ENCODE results near the gene ADGRG6.

ADGRG6 gene

DNA sequence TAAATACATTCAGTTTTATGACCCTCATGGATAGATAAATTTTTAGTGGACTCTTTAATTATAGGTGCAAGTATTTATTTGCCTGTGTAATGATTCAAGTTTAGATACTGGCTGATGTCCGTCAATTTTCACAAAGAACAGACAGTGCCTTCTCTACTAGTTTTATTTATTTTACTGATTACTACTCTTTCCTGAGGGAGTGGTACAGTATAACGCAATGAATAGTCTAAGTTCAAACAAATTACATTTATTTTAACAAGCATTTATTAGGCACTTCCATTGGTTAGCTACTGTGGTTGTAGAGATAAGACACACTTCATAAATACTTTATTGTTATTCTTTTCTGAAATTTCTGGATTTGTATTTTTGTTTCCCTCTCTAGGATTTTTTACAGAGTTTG is 74.3 kb downstream of the ADGRG6 start:
- DNase-seq (ENCODE audit: low read depth in 2 of 2) = no peak

DNA sequence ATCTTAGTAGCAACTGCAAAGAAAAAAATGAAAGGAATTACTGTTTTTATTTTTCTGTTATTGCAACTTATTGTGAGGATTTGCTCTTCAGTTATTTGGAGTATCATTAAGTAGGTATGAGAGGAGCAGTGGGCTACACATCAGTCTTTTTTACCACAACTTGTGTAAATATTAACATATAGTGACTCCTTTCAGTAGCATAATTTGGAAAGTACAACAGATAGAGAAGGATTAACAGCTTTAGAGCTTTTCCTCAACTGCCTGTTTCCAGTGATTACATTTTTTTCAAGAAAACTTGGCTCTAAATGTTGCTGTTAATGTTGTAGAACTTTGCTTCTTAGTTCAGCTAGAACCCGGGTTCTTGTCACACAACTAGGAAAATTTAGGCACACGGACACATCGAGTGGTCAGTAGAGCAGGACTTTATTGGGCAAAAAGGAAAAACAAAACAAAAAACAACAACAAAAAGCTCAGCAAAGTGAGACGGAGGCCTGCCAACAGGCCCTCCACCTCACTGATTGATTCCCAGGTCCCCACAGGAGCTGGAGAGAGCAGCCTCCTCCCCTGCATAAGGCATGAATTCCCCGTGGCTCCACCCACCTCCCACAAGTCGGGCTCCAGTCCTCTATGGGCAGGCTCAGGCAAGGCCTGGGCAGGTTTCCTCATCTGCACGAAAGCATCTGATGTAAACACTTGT is 75.1 kb downstream of the ADGRG6 start:
- DNase-seq (ENCODE audit: low read depth in 2 of 2) = no peak

DNA sequence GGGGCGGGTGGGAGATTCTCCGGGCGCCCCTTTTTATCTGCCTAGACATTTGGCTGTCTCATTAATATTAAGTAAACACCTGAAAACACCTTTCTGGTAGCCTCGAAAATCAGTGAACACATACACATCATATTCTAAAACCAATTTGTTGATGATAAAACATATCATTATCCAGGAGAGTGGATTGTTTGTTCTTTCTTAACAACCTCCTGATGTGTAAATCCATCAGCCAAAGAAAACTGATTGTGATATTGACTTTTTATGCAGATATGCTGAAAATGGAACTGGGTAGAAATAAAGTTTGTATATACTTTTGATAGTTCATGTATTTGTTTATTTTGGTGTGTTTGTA is 75.7 kb downstream of the ADGRG6 start:
- no peak for DNase-seq (ENCODE audit: low read depth in 2 of 2)

DNA sequence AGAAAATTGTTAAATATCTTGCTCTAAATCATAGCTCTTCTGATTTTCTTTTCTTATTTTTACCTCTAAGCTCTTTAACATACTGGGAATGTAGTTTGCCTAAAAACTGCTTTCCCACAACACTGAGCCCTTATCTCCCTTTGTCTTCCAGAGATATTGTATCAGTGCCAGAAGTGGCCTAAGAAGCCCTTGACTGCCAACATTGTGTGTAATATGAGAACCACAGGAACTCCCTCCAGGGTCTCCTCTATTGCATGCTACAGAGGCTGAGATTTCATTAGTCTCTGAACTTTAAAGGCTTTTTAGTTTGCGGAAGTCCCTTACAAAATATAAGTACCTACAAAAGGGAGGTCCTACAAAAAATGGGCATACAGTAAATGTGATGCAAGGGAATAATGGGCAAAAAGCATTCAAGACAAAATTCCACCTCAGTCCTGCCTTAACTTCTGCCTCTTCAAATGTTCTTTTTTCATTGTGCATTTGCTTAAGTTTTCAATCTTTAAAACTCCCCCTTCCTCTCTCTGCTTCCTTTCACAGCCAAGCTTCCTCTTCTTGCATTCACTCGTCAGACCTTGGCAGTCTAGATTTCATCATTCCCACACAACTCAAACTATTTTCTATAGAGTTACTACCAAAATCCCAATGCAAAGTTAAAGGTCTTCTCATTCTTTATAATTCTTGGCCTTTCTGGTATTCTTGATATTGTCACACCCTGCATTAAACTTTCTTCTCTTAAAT is 76.5 kb downstream of the ADGRG6 start:
- no peak for DNase-seq (ENCODE audit: low read depth in 2 of 2)

- no peak for DNase-seq (ENCODE audit: low read depth in 2 of 2)
These were observed 78.8 kb downstream of the ADGRG6 start for GRCh38 chr6:142380626-142381025.

- no peak for DNase-seq (ENCODE audit: low read depth in 2 of 2)
These were observed 79.4 kb downstream of the ADGRG6 start for GRCh38 chr6:142381181-142381580.

- no peak for DNase-seq (ENCODE audit: low read depth in 2 of 2)
These were observed 80.1 kb downstream of the ADGRG6 start for GRCh38 chr6:142381845-142382378.

GRCh38 chr6:142384519-142385254 is 82.9 kb downstream of the ADGRG6 start:
- no peak for DNase-seq (ENCODE audit: low read depth in 2 of 2)

- DNase-seq (ENCODE audit: low read depth in 2 of 2) = no peak
These were observed 83.5 kb downstream of the ADGRG6 start for GRCh38 chr6:142385352-142385751.

- no peak for DNase-seq (ENCODE audit: low read depth in 2 of 2)
These were observed 84.8 kb downstream of the ADGRG6 start for GRCh38 chr6:142386657-142387056.

DNA sequence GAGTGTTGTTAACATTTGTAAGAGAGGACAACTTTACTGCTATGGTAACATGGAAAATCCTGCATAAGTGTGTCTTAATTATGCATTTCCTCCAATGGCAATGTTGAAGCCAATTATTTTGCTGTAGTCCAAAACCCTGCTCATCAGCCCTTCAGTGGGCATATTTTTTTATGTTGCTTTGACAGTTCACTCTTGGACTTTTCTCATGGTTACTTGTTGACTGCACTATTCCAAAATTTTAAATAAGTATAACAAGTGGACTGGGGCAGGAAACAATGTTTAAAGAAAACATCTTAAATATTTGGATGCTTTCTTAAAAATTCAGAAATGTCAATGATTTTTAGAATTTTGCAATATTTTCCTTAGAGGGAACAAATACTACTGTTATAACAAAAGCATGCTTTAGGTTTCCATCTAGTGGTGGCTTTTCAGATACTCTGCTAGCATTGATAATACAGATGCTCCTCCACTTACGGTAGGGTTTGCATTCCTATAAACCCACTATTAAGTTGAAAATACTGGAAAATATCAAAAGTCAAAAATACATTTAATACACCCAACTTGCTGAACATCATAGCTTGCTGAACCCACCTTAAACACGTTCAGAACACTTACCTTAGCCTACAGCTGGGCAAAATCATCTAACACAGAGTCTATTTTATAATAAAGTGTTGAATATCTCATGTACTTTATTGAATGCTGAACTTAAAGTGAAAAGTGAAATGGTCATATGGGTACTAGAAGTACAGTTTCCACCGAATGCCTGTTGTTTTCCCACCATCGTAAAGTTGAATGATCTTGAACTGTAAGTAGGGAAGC is 86.4 kb downstream of the ADGRG6 start:
- DNase-seq (ENCODE audit: low read depth in 2 of 2) = no peak

GRCh38 chr6:142395266-142395665 is 93.5 kb downstream of the ADGRG6 start:
- no peak for DNase-seq (ENCODE audit: low read depth in 2 of 2)

DNA sequence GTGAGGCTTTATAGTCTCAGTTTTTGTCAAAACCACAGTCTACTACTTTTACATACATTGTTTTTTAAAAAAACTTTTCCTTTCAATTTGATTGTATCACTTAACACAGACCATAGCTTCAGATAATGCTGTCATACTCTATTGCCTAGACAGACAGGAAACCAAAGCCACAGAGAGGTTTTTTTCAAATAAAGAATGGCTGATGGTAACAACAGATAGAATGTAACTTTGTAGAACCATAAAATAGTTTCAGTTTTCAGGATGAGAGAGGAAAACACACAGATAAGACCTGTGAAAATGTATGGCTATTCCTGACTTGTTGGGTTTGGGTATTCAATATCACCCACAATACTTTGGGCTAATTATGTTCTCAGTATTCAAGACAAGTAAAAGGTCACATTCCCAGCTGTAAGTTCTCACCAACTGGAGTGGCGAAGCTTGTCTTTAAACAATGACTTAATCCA is 94.0 kb downstream of the ADGRG6 start:
- DNase-seq (ENCODE audit: low read depth in 2 of 2) = no peak

- no peak for DNase-seq (ENCODE audit: low read depth in 2 of 2)
These were observed 96.5 kb downstream of the ADGRG6 start for GRCh38 chr6:142398353-142398752.

GRCh38 chr6:142399739-142400138 is 97.9 kb downstream of the ADGRG6 start:
- no peak for DNase-seq (ENCODE audit: low read depth in 2 of 2)

GRCh38 chr6:142400495-142400894 is 98.7 kb downstream of the ADGRG6 start:
- DNase-seq (ENCODE audit: low read depth in 2 of 2) = no peak

- no peak for DNase-seq (ENCODE audit: low read depth in 2 of 2)
These were observed 100.0 kb downstream of the ADGRG6 start for GRCh38 chr6:142401838-142402237.

DNA sequence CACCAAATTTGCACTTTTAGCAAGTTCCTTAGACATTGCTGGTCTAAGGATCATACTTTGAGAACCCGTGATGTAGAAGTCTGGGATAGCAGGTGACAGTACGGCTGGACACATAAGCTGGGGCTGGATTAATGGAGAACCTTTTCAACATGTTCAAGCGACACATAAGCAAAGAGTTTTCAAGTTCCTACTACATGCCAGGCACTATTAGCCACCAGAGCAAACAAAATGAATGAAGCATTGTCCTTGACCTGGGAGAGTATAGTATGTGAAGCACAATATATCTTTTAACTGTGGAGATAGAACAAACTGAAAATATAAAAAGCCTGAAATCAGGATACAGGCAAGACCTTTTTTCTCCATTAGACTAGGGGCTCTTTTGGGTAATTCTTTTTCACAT is 102.9 kb downstream of the ADGRG6 start:
- no peak for DNase-seq (ENCODE audit: low read depth in 2 of 2)

- DNase-seq (ENCODE audit: low read depth in 2 of 2) = no peak
These were observed 104.3 kb downstream of the ADGRG6 start for GRCh38 chr6:142406131-142406530.

GRCh38 chr6:142407685-142408273 is 106.0 kb downstream of the ADGRG6 start:
- DNase-seq (ENCODE audit: low read depth in 2 of 2) = no peak

DNA sequence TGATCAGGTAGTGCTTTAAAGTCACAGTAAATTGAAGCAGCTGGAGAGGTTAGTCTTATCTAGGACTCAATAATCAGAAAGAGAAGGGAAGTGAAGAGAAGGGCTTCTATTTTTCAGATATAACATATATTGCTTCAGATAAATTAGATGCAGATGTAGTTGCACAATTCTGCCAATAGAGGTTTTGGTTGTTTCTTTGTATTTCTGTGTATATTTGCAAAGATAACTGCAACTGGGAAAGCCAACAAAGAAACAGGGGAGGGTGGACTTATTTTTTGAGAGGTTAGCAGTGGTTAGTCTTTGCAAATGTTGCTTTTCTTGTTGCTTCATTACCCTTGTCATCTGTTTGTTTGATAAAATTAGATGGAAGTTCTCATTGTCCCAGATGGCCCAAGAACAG is 106.6 kb downstream of the ADGRG6 start:
- DNase-seq (ENCODE audit: low read depth in 2 of 2) = no peak

All from stimulated activated CD8-positive, alpha-beta memory T cell treated with anti-CD3 and anti-CD28 coated beads, Interleukin-7, amount 100 ng/mL, for 4 hours (primary cell).